ENCODE data around the gene GABRA1.

The GABRA1 gene

GRCh38 chr5:161847941-161848391 lies at the start of gene GABRA1:
Gene GABRA1, plus strand, starts transcription at chr5:161848120. Its CDS starts 2,691 bp downstream, at chr5:161850811.
- H3K4me1 ChIP-seq (ENCODE audit: control insufficient read depth in 5 of 5, insufficient read depth in 5 of 5, low read length in 5 of 5): peaks cover 0 to 5% (median 3%) of the 10 kb centered on the region in 5 donors
- H3K27me3 ChIP-seq (ENCODE audit: control insufficient read depth in 5 of 5, insufficient read depth in 4 of 5, low read length in 5 of 5): peaks cover 10 to 30% (median 20%) of the 10 kb centered on the region in 5 donors
- H3K36me3 ChIP-seq (ENCODE audit: control insufficient read depth in 5 of 5, insufficient read depth in 5 of 5, low read length in 5 of 5): no peaks in the 10 kb centered on the region
- H3K9me3 ChIP-seq (ENCODE audit: control insufficient read depth in 5 of 5, low read length in 5 of 5): no peaks in the 10 kb centered on the region
- H3K4me3 ChIP-seq (ENCODE audit: low read depth in 1 of 5, low read length in 5 of 5): peak within 1 kb of the TSS in 2 of 5 donors; percentile 15 to 42
- no peak within 1 kb of the TSS for H3K27ac ChIP-seq (ENCODE audit: low read depth, low read length)
- H3K9ac ChIP-seq (ENCODE audit: low read length in 5 of 5): no peak within 1 kb of the TSS

DNA sequence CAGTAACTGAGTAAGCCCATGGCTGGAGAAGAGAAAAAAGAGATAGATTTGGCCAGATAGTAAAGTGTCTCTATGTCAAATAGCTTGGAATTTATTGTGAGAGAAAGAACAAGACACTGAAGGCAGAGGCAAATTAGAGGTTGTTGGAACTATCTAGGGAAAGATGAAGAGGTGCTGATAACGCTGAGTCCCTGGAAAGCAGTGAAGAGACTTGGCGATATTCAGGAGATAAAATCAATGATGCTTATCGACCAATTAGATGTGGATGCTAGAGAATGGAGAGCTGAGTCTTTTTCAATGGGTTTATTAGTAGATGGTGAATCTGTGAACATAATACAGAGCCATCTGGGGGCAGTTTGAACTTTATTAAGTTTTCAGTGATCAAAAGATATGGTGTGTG lies 48.6 kb upstream of the GABRA1 start:
- Histone ChIP-seq H3K4me1 (ENCODE audit: control insufficient read depth in 5 of 5, insufficient read depth in 5 of 5, low read length in 5 of 5) (no peaks in the 10 kb centered on the region), H3K27ac (ENCODE audit: low read depth, low read length) (no peak overlapping the region), H3K4me3 (ENCODE audit: low read depth in 1 of 5, low read length in 5 of 5) (no peak overlapping the region), H3K27me3 (ENCODE audit: control insufficient read depth in 5 of 5, insufficient read depth in 4 of 5, low read length in 5 of 5) (no peaks in the 10 kb centered on the region), H3K9me3 (ENCODE audit: control insufficient read depth in 5 of 5, low read length in 5 of 5) (no peaks in the 10 kb centered on the region), H3K36me3 (ENCODE audit: control insufficient read depth in 5 of 5, insufficient read depth in 5 of 5, low read length in 5 of 5) (no peaks in the 10 kb centered on the region), H3K9ac (ENCODE audit: low read length in 5 of 5) (no peak overlapping the region)

DNA sequence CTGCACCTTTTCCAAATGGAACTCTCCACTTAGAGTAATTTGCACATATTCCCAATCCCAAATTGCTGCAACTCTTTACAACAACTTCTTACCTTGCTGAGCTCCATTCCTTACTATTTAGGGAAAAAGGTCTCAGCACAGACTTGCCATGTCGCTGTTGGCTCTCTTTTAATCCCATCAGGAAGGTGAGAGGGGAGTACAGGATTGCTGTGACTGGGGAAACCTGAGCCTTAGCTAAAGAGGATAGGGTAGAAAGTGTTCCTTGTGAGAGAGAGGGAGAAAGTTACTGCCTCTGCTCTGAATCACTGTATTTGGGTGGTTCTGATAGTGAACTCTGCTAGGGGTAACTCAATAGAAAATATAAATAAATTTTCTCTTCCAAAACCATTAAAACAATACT lies 43.7 kb upstream of the GABRA1 start:
- H3K27ac ChIP-seq (ENCODE audit: low read depth, low read length): no peak overlapping the region
- H3K9me3 ChIP-seq (ENCODE audit: control insufficient read depth in 5 of 5, low read length in 5 of 5): no peaks in the 10 kb centered on the region
- H3K9ac ChIP-seq (ENCODE audit: low read length in 5 of 5): no peak overlapping the region
- H3K4me1 ChIP-seq (ENCODE audit: control insufficient read depth in 5 of 5, insufficient read depth in 5 of 5, low read length in 5 of 5): no peaks in the 10 kb centered on the region
- no peaks in the 10 kb centered on the region for H3K36me3 ChIP-seq (ENCODE audit: control insufficient read depth in 5 of 5, insufficient read depth in 5 of 5, low read length in 5 of 5)
- no peak overlapping the region for H3K4me3 ChIP-seq (ENCODE audit: low read depth in 1 of 5, low read length in 5 of 5)
- no peaks in the 10 kb centered on the region for H3K27me3 ChIP-seq (ENCODE audit: control insufficient read depth in 5 of 5, insufficient read depth in 4 of 5, low read length in 5 of 5)

GRCh38 chr5:161846746-161847145 lies 1.2 kb upstream of the GABRA1 start:
- peaks cover 0 to 5% (median 3%) of the 10 kb centered on the region in 5 donors for H3K4me1 ChIP-seq (ENCODE audit: control insufficient read depth in 5 of 5, insufficient read depth in 5 of 5, low read length in 5 of 5)
- no peak overlapping the region for H3K9ac ChIP-seq (ENCODE audit: low read length in 5 of 5)
- H3K36me3 ChIP-seq (ENCODE audit: control insufficient read depth in 5 of 5, insufficient read depth in 5 of 5, low read length in 5 of 5): no peaks in the 10 kb centered on the region
- H3K27ac ChIP-seq (ENCODE audit: low read depth, low read length): no peak overlapping the region
- H3K4me3 ChIP-seq (ENCODE audit: low read depth in 1 of 5, low read length in 5 of 5): no peak overlapping the region
- peaks cover 10 to 30% (median 20%) of the 10 kb centered on the region in 5 donors for H3K27me3 ChIP-seq (ENCODE audit: control insufficient read depth in 5 of 5, insufficient read depth in 4 of 5, low read length in 5 of 5)
- no peaks in the 10 kb centered on the region for H3K9me3 ChIP-seq (ENCODE audit: control insufficient read depth in 5 of 5, low read length in 5 of 5)

GRCh38 chr5:161847447-161847846 lies 473 bp upstream of the GABRA1 start:
- peaks cover 10 to 30% (median 20%) of the 10 kb centered on the region in 5 donors for H3K27me3 ChIP-seq (ENCODE audit: control insufficient read depth in 5 of 5, insufficient read depth in 4 of 5, low read length in 5 of 5)
- H3K9ac ChIP-seq (ENCODE audit: low read length in 5 of 5): no peak overlapping the region
- no peak overlapping the region for H3K27ac ChIP-seq (ENCODE audit: low read depth, low read length)
- no peak overlapping the region for H3K4me3 ChIP-seq (ENCODE audit: low read depth in 1 of 5, low read length in 5 of 5)
- peaks cover 0 to 5% (median 3%) of the 10 kb centered on the region in 5 donors for H3K4me1 ChIP-seq (ENCODE audit: control insufficient read depth in 5 of 5, insufficient read depth in 5 of 5, low read length in 5 of 5)
- H3K9me3 ChIP-seq (ENCODE audit: control insufficient read depth in 5 of 5, low read length in 5 of 5): no peaks in the 10 kb centered on the region
- H3K36me3 ChIP-seq (ENCODE audit: control insufficient read depth in 5 of 5, insufficient read depth in 5 of 5, low read length in 5 of 5): no peaks in the 10 kb centered on the region

DNA sequence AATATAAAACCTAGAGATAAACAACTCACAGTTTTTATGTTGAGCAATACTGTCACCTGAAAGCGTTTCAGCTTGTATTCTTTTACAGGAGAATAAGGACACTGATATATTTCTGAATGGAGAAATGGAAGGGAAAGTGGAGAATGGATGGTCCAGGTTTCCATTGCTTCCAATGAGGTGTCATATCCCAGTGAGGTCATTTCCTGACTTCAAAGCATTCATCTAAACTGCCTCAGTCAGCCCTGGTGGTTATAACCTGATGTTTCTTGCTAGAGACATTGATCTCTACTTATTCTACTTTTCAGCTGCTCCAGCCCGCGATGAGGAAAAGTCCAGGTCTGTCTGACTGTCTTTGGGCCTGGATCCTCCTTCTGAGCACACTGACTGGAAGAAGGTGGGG lies 2.6 kb downstream of the GABRA1 start:
- no peaks in the 10 kb centered on the region for H3K9me3 ChIP-seq (ENCODE audit: control insufficient read depth in 5 of 5, low read length in 5 of 5)
- H3K4me3 ChIP-seq (ENCODE audit: low read depth in 1 of 5, low read length in 5 of 5): no peak overlapping the region
- no peak overlapping the region for H3K9ac ChIP-seq (ENCODE audit: low read length in 5 of 5)
- H3K36me3 ChIP-seq (ENCODE audit: control insufficient read depth in 5 of 5, insufficient read depth in 5 of 5, low read length in 5 of 5): no peaks in the 10 kb centered on the region
- no peak overlapping the region for H3K27ac ChIP-seq (ENCODE audit: low read depth, low read length)
- H3K27me3 ChIP-seq (ENCODE audit: control insufficient read depth in 5 of 5, insufficient read depth in 4 of 5, low read length in 5 of 5): peaks cover 10 to 30% (median 20%) of the 10 kb centered on the region in 5 donors
- peaks cover 0 to 5% (median 3%) of the 10 kb centered on the region in 5 donors for H3K4me1 ChIP-seq (ENCODE audit: control insufficient read depth in 5 of 5, insufficient read depth in 5 of 5, low read length in 5 of 5)

- Histone ChIP-seq H3K9ac (ENCODE audit: low read length in 5 of 5) (no peak overlapping the region), H3K36me3 (ENCODE audit: control insufficient read depth in 5 of 5, insufficient read depth in 5 of 5, low read length in 5 of 5) (no peaks in the 10 kb centered on the region), H3K9me3 (ENCODE audit: control insufficient read depth in 5 of 5, low read length in 5 of 5) (no peaks in the 10 kb centered on the region), H3K4me1 (ENCODE audit: control insufficient read depth in 5 of 5, insufficient read depth in 5 of 5, low read length in 5 of 5) (peaks cover 0 to 5% (median 3%) of the 10 kb centered on the region in 5 donors), H3K4me3 (ENCODE audit: low read depth in 1 of 5, low read length in 5 of 5) (no peak overlapping the region), H3K27me3 (ENCODE audit: control insufficient read depth in 5 of 5, insufficient read depth in 4 of 5, low read length in 5 of 5) (peaks cover 10 to 26% (median 18%) of the 10 kb centered on the region in 5 donors), H3K27ac (ENCODE audit: low read depth, low read length) (no peak overlapping the region)
Measured at GRCh38 chr5:161851691-161852299, 3.9 kb downstream of the GABRA1 start.

DNA sequence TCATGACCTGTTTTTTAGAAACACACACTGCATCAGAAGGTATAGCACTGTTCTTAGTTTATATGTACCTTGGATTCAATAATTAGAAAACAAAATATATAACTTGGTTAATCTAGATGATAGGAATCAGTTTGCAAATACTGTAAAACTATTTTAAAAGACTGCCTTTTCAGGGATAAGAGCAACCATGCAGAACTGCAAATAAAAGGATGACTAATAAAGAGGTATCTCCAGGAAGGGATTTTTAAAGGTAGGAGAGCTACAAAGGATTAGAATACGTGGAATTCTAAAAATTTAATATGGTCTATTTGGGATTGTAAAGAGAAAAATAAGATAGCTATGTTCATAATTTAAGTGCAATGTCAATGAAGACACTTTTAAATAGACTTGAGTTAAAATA lies 9.4 kb downstream of the GABRA1 start:
- Histone ChIP-seq H3K9me3 (ENCODE audit: control insufficient read depth in 5 of 5, low read length in 5 of 5) (no peaks in the 10 kb centered on the region), H3K27ac (ENCODE audit: low read depth, low read length) (no peak overlapping the region), H3K36me3 (ENCODE audit: control insufficient read depth in 5 of 5, insufficient read depth in 5 of 5, low read length in 5 of 5) (no peaks in the 10 kb centered on the region), H3K27me3 (ENCODE audit: control insufficient read depth in 5 of 5, insufficient read depth in 4 of 5, low read length in 5 of 5) (no peaks in the 10 kb centered on the region), H3K9ac (ENCODE audit: low read length in 5 of 5) (no peak overlapping the region), H3K4me1 (ENCODE audit: control insufficient read depth in 5 of 5, insufficient read depth in 5 of 5, low read length in 5 of 5) (no peaks in the 10 kb centered on the region), H3K4me3 (ENCODE audit: low read depth in 1 of 5, low read length in 5 of 5) (no peak overlapping the region)

DNA sequence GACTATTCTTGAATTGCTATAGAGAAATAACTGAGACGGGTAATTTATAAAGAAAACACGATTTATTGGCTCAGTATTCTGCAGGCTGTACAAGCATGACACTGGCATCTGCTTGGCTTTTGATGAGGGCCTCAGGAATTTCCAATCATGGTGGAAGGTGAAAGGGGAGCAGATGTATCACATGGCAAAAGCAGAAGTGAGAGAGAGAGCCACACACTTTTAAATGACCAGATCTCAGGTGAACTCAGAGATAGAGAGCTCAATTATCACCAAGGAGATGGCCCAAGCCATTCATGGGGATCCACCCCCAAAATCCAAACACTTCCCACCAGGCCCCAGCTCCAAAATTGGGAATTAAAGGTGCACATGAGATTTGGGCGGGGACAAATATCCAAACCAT lies 15.3 kb downstream of the GABRA1 start:
- H3K4me1 ChIP-seq (ENCODE audit: control insufficient read depth in 5 of 5, insufficient read depth in 5 of 5, low read length in 5 of 5): no peaks in the 10 kb centered on the region
- no peaks in the 10 kb centered on the region for H3K9me3 ChIP-seq (ENCODE audit: control insufficient read depth in 5 of 5, low read length in 5 of 5)
- no peak overlapping the region for H3K9ac ChIP-seq (ENCODE audit: low read length in 5 of 5)
- no peak overlapping the region for H3K27ac ChIP-seq (ENCODE audit: low read depth, low read length)
- H3K27me3 ChIP-seq (ENCODE audit: control insufficient read depth in 5 of 5, insufficient read depth in 4 of 5, low read length in 5 of 5): no peaks in the 10 kb centered on the region
- H3K4me3 ChIP-seq (ENCODE audit: low read depth in 1 of 5, low read length in 5 of 5): no peak overlapping the region
- H3K36me3 ChIP-seq (ENCODE audit: control insufficient read depth in 5 of 5, insufficient read depth in 5 of 5, low read length in 5 of 5): no peaks in the 10 kb centered on the region

DNA sequence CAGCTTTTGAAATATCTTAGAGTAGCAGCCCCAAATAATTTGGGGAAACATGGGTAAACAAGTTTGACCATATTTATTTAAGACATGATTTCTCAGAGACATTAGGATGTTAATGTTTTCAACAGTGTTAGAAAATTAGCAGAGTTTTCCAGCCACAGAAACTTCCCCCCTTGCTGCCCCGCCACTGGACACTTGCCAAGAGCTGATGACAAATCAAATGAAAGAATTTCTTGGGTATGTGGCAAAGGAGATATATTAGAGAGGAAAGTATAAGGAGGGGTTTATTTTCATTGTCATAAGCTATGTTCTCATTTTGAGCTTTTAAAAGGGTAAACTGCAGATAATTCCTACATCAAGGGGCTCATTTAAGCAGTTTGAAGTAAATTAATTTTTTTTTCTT lies 15.9 kb downstream of the GABRA1 start:
- Histone ChIP-seq H3K27ac (ENCODE audit: low read depth, low read length) (no peak overlapping the region), H3K9me3 (ENCODE audit: control insufficient read depth in 5 of 5, low read length in 5 of 5) (no peaks in the 10 kb centered on the region), H3K4me3 (ENCODE audit: low read depth in 1 of 5, low read length in 5 of 5) (no peak overlapping the region), H3K36me3 (ENCODE audit: control insufficient read depth in 5 of 5, insufficient read depth in 5 of 5, low read length in 5 of 5) (no peaks in the 10 kb centered on the region), H3K4me1 (ENCODE audit: control insufficient read depth in 5 of 5, insufficient read depth in 5 of 5, low read length in 5 of 5) (no peaks in the 10 kb centered on the region), H3K9ac (ENCODE audit: low read length in 5 of 5) (no peak overlapping the region), H3K27me3 (ENCODE audit: control insufficient read depth in 5 of 5, insufficient read depth in 4 of 5, low read length in 5 of 5) (no peaks in the 10 kb centered on the region)

All from subcutaneous abdominal adipose tissue (tissue), 5 donors.